Activated B cell treated with CpG ODN at 0.5 μM for 24 hours (primary cell): Measurements from ENCODE around the gene SLC18B1. TPM values are rescaled to one million over a fixed set of nuclear protein-coding genes. Genes with fewer than 3 reads are reported as not detected.

Experiments
- ATAC-seq: fragments of 200-7000 bp; cut with Tn5 transposase; one replicate; pipeline ENCODE4 v1.10.0; 2021; ENCODE audit warnings: low read depth, mild to moderate bottlenecking, moderate library complexity
- CTCF ChIA-PET: fragments of 350-600 bp; sonication (Branson Sonifier 250); formaldehyde crosslinking; loops from one replicate; lab custom pipeline; 2021; ENCODE audit warnings: antibody characterized with exemption; lab: Charles Lee
- POLR2A ChIA-PET: fragments of 350-600 bp; sonication (Branson Sonifier 250); formaldehyde crosslinking; loops from one replicate; lab custom pipeline; 2021; ENCODE audit warnings: antibody characterized with exemption; lab: Charles Lee
- DNase-seq: peaks from one replicate; pipeline ENCODE4 v3.0.0; 2022
- H3K27ac Mint-ChIP-seq: one replicate; pipeline ENCODE4 v1.8.0; 2020; ENCODE audit warnings: mixed read lengths
- H3K27me3 Mint-ChIP-seq: one replicate; pipeline ENCODE4 v1.8.0; 2021; ENCODE audit warnings: mixed read lengths
- H3K36me3 Mint-ChIP-seq: one replicate; pipeline ENCODE4 v1.8.0; 2021; ENCODE audit warnings: low read depth, mixed read lengths
- H3K4me1 Mint-ChIP-seq: one replicate; pipeline ENCODE4 v1.8.0; 2021; ENCODE audit warnings: mixed read lengths
- H3K4me3 Mint-ChIP-seq: one replicate; pipeline ENCODE4 v1.8.0; 2020; ENCODE audit warnings: mild to moderate bottlenecking, mixed read lengths
- H3K9me3 Mint-ChIP-seq: one replicate; pipeline ENCODE4 v1.8.0; 2020; ENCODE audit warnings: mixed read lengths
- CTCF ChIP-seq: fragments of 200-600 bp; IDR thresholded peaks from one replicate; pipeline ENCODE4 v1.8.0; 2022; ENCODE audit warnings: antibody characterized with exemption, mild to moderate bottlenecking
- intact Hi-C: fragments of 100-400 bp; cut with micrococcal nuclease; formaldehyde crosslinking; loops from one replicate; pipeline ENCODE4 v1.15.1; 2024
- total RNA-seq: library from RNA; stranded (reverse); gene quantifications from 2 replicates; pipeline ENCODE4 v1.2.3, GENCODE V29; 2022

SLC18B1 gene
- total RNA-seq, 1 donor from 2014 or later: 8.1 TPM

GRCh38 chr6:132812756-132813172, 14.3 kb upstream of the SLC18B1 start:
- Mint-ChIP-seq H3K4me1 (peaks cover 43% of the 10 kb centered on the region), H3K27me3 (no peaks in the 10 kb centered on the region), H3K36me3 (peaks cover 46% of the 10 kb centered on the region), H3K4me3 (peak overlapping the region; percentile 98), H3K27ac (peak overlapping the region; percentile 99), H3K9me3 (no peaks in the 10 kb centered on the region)
- ChIA-PET POLR2A (interaction anchor here (0.5 to 9.5 kb wide), 20 partner anchors 10 to 1965 kb away, joined by 3 to 180 read pairs (median 4); partner anchors contain the start of genes SLC18B1, STX7 and VNN2), CTCF (interaction anchor here (0.6 to 2.0 kb wide), 7 partner anchors 10 to 1238 kb away, joined by 3 to 12 read pairs (median 3); partner anchors contain the start of genes SLC18B1 and VNN2)
- peak; percentile 1 for ATAC-seq
- TF ChIP-seq CTCF: no peak
- intact Hi-C loops: loop anchor here (1.0 to 5.0 kb wide), 8 partner anchors 14 to 1750 kb away; partner anchors contain the start of genes ENPP1, EPB41L2, MOXD1 and SLC18B1
- no peak for DNase-seq

GRCh38 chr6:132812255-132812732, 13.9 kb upstream of the SLC18B1 start:
- H3K4me1 Mint-ChIP-seq: peaks cover 38% of the 10 kb centered on the region
- no peaks in the 10 kb centered on the region for H3K9me3 Mint-ChIP-seq
- peak overlapping the region; percentile 98 for H3K4me3 Mint-ChIP-seq
- POLR2A ChIA-PET: interaction anchor here (0.5 to 9.5 kb wide), 15 partner anchors 14 to 1965 kb away, joined by 3 to 180 read pairs (median 4); partner anchors contain the start of genes SLC18B1, STX7 and VNN2
- no peak for TF ChIP-seq CTCF
- no peaks in the 10 kb centered on the region for H3K27me3 Mint-ChIP-seq
- intact Hi-C loops: loop anchor here (5.0 kb wide), 7 partner anchors 280 to 1750 kb away; partner anchors contain the start of genes ENPP1, EPB41L2 and MOXD1
- peaks cover 41% of the 10 kb centered on the region for H3K36me3 Mint-ChIP-seq
- DNase-seq (no peak), ATAC-seq (no peak)
- H3K27ac Mint-ChIP-seq: peak overlapping the region; percentile 99
- CTCF ChIA-PET: interaction anchor here (0.6 to 2.0 kb wide), 7 partner anchors 10 to 1238 kb away, joined by 3 to 12 read pairs (median 3); partner anchors contain the start of genes SLC18B1 and VNN2

DNA sequence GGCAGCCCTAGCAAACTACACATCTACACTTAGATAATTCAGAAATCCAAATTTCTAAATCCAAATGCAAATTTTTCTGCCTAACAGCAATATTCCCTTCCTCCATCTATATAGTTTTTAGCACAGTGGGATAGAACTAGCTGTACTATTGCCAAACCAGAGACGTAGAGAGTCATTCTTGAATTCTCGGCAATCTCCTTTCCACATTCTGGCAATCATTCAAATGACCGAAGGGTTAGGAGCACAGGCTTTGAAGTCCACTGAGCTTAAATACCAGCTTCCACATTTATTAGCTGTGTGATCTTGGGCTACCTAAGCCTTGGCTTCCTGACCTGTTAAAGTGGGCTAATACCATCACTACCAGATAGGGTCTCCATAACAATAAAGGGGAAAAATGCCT, 12.8 kb upstream of the SLC18B1 start:
- ATAC-seq (no peak), DNase-seq (no peak)
- H3K9me3 Mint-ChIP-seq: no peaks in the 10 kb centered on the region
- TF ChIP-seq CTCF: no peak
- peaks cover 3% of the 10 kb centered on the region for H3K27me3 Mint-ChIP-seq
- ChIA-PET CTCF (interaction anchor here (2.0 to 2.6 kb wide), 2 partner anchors 11 to 12 kb away, joined by 5 to 15 read pairs; partner anchors contain the start of gene SLC18B1), POLR2A (interaction anchor here (1.2 kb wide), 1 partner anchor 13 kb away, joined by 5 read pairs; the partner anchor contains the start of gene SLC18B1)
- H3K36me3 Mint-ChIP-seq: peaks cover 31% of the 10 kb centered on the region
- intact Hi-C loops: loop anchor here (5.0 kb wide), 7 partner anchors 279 to 1749 kb away; partner anchors contain the start of genes ENPP1, EPB41L2 and MOXD1
- no peak overlapping the region for H3K4me3 Mint-ChIP-seq
- H3K27ac Mint-ChIP-seq: no peak overlapping the region
- H3K4me1 Mint-ChIP-seq: peaks cover 29% of the 10 kb centered on the region

- no peak overlapping the region for H3K27ac Mint-ChIP-seq
- peaks cover 3% of the 10 kb centered on the region for H3K27me3 Mint-ChIP-seq
- H3K4me1 Mint-ChIP-seq: peaks cover 2% of the 10 kb centered on the region
- DNase-seq (no peak), ATAC-seq (no peak)
- no peak overlapping the region for H3K4me3 Mint-ChIP-seq
- no peak for TF ChIP-seq CTCF
- POLR2A ChIA-PET: interaction anchor here (2.0 kb wide), 1 partner anchor 9 kb away, joined by 8 read pairs; the partner anchor contains the start of gene RPS12
- CTCF ChIA-PET: no interaction called here
- H3K9me3 Mint-ChIP-seq: no peaks in the 10 kb centered on the region
- intact Hi-C loops: no loop called here
- H3K36me3 Mint-ChIP-seq: no peaks in the 10 kb centered on the region
These were observed 7.1 kb upstream of the SLC18B1 start for GRCh38 chr6:132805548-132805947.

GRCh38 chr6:132804251-132804650, 5.8 kb upstream of the SLC18B1 start:
- ChIA-PET CTCF (interaction anchor here (1.4 kb wide), 1 partner anchor 36 kb away, joined by 4 read pairs; no protein-coding TSS in a partner anchor), POLR2A (interaction anchor here (0.9 to 2.0 kb wide), 2 partner anchors 10 to 140 kb away, joined by 4 to 8 read pairs; partner anchors contain the start of gene RPS12)
- no peak overlapping the region for H3K27ac Mint-ChIP-seq
- DNase-seq (no peak), ATAC-seq (no peak)
- H3K4me1 Mint-ChIP-seq: peaks cover 2% of the 10 kb centered on the region
- H3K36me3 Mint-ChIP-seq: no peaks in the 10 kb centered on the region
- no peak overlapping the region for H3K4me3 Mint-ChIP-seq
- TF ChIP-seq CTCF: no peak
- intact Hi-C loops: no loop called here
- peaks cover 3% of the 10 kb centered on the region for H3K27me3 Mint-ChIP-seq
- no peaks in the 10 kb centered on the region for H3K9me3 Mint-ChIP-seq
